GM19324 (cell line): ENCODE data around the gene DUSP28.

Experiments
- ATAC-seq: cut with Tn5 transposase; IDR thresholded peaks from one replicate; pipeline ENCODE4 v1.9.1; 2021; ENCODE audit warnings: mild to moderate bottlenecking, moderate library complexity; ENCODE audit not compliant: unreplicated experiment, low FRiP score

Gene DUSP28

DNA sequence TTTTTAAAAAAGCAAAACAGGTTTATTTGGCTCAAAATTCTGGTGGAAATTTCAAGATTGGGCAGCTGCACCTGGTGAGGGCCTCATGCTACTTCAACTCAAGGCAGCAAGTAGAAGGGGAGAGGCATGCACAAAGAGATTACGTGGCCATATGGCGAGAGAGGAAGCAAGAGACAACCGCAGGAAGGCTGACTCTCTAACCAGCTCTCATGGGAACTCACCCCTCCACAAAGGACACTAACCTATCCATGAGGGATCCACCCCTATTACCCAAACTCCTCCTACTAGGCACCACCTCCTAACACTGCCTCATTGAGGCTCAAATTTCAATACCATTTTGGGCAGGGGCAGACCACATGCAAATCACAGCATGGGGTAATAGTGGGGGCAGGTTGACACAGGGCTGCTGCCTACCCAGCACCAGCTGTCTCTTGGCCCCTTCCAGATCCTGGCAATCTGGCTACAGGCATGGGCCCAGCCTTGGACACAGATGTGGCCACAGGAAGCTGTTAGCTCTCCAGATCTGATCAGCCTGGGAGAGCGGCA lies 24.4 kb downstream of the DUSP28 start:
- ATAC-seq: peak; percentile 43

- ATAC-seq: no peak
Measured at GRCh38 chr2:240585101-240585500, 24.9 kb downstream of the DUSP28 start.

DNA sequence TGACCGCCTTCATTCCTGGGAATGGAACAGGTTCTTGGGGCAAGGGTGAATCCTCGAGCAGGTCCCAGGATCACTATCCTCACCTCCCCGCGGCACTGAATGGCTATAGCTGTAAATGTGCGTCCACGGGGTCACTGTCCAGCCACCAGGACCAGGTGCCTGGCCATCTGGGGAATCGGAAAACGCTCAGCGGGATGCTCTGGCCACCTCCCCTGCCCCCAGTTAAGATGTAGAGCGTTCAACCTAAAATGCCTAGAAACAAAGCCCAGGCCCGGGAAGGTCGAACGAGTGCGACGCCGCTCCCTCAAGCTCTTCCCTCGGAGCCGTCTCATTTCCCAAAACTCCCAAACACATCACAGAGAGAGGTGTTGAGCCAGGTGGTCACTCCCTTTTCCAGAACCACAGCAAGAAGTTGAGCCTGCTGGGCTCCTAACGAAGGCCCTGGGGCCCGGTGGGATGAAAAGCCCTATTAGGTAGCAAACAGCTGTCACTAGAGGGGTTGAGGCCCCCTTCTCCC lies 25.6 kb downstream of the DUSP28 start:
- no peak for ATAC-seq

- ATAC-seq: peak; percentile 77
Measured at GRCh38 chr2:240586198-240586918, 26.2 kb downstream of the DUSP28 start, which contains the start of gene CAPN10. TSS of gene CAPN10 (plus strand) at chr2:240586734. CDS start at chr2:240586912, 178 bp downstream.

DNA sequence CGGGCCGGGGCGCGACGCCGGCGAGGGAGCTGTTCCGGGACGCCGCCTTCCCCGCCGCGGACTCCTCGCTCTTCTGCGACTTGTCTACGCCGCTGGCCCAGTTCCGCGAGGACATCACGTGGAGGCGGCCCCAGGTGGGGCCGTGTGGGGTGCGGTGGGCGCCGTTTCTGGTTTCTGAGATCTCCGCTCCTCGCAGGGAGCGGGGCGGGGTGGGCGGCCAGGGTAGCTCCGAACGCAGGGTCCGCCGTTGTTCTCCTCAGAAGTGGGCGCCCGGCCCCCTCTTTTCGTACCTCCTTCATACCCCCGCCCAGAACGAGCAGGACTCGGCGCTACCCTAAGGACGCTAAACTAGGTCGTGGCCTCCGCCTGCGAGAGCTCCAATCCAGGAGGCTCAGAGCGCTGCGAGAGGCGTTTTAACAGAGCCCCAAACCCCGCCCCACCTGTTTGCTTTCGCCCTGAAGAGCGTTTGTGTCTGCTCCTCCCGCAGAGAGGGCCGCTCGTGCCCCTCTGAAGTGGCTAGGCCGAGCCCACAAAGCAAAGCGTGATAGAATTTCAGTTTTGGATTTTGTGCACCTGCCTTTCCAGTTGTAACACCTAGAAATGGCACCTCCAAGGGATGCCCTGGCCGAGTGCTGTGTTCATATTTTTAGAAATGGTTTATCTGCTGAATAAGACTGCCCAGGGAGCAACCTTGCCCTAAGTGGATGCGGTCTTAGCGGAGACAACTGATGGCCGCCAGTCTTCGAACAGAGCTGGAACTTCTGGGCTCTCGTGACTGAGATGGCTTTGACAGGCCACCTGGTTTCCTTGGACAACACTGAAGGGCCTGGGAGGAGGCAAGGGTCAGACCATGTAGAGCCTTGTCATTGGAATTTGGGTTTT lies 27.0 kb downstream of the DUSP28 start:
- peak; percentile 15 for ATAC-seq

- no peak for ATAC-seq
Measured at GRCh38 chr2:240588006-240588655, 28.0 kb downstream of the DUSP28 start.

DNA sequence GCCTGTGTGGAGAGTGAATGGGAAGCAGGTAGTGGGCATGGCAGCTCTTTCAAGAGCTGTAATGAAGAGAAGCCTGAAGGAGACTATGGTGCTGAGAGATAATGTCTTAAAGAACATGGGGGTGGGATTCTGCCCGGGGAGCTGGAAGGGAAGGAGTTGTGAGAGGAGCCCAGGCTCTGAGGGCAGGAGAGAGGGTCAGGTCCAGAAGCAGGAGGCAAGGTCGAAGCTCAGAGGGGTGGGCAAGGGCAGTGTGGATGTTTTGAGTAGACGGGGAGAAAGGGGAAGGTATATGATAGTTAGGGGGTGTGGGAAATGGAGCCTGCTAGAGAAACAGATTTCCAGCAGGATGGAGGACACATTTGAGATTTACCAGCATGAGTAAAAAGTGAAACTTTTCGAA lies 28.5 kb downstream of the DUSP28 start:
- no peak for ATAC-seq

GRCh38 chr2:240589375-240589774 lies 29.2 kb downstream of the DUSP28 start:
- ATAC-seq: no peak

- no peak for ATAC-seq
Measured at GRCh38 chr2:240589850-240590525, 29.8 kb downstream of the DUSP28 start.

DNA sequence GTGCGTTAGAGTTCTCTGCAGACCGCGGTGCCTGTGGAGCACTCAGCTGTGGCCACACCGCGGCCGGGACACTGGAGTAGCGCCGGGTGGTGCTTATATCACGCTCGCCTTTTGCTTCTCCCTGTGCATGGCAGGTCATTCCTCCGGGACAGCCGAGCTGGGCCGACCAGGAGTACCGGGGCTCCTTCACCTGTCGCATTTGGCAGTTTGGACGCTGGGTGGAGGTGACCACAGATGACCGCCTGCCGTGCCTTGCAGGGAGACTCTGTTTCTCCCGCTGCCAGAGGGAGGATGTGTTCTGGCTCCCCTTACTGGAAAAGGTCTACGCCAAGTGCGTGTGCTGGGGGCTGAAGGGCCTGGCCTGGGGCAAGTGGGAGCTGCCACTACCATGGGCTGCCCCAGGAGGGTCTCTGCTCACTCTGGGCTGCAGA lies 30.5 kb downstream of the DUSP28 start:
- no peak for ATAC-seq

DNA sequence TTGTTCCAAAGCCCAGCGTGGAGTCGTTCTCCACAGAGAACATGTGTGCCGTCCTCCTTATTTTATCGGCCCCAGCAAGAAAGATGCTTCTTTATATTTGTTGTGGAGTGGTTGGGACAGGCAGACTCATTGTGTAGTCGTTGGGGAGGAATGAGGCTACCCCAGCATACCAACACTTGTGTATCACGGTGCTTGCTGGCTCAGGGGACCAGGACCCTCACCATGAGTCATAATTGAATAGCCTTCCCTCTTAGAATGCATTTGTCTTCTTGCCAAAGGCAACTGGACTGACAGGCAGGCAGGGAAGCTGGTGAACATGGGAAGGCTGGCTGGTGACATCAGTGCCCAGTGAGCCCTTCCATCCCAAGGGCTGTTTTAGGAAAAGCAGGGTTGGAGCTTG lies 31.1 kb downstream of the DUSP28 start:
- ATAC-seq: no peak

GRCh38 chr2:240591784-240592183 lies 31.6 kb downstream of the DUSP28 start:
- ATAC-seq: no peak

- ATAC-seq: no peak
Measured at GRCh38 chr2:240593026-240593702, 33.0 kb downstream of the DUSP28 start.

- ATAC-seq: no peak
Measured at GRCh38 chr2:240593703-240594451, 33.7 kb downstream of the DUSP28 start.

DNA sequence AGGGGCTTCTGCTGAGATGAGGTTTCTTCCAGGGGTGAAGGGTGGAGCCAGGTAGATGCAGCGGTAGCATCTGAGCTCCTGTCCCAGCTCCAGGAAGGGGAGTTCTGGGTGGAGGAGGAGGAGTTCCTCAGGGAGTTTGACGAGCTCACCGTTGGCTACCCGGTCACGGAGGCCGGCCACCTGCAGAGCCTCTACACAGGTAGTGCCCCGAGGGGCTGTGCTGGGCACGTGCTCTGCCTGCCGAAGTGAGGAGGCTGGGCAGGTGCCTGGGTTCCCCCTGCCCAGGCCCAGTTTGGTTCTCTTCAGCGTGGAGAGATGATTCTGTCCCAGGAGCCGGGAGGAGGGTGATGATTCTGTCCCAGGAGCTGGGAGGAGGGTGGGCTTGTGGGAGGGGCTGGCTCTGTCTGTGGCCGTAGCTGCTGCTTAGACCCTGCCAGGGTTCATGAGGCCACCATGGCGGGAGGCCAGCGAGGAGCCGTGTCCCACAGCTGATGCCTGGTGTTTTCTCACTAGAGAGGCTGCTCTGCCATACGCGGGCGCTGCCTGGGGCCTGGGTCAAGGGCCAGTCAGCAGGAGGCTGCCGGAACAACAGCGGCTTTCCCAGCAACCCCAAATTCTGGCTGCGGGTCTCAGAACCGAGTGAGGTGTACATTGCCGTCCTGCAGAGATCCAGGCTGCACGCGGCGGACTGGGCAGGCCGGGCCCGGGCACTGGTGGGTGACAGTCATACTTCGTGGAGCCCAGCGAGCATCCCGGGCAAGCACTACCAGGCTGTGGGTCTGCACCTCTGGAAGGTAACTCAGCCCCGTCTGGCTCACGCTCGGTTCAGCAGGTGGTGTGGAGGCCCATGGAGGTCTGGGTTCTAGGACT lies 34.6 kb downstream of the DUSP28 start:
- no peak for ATAC-seq

GRCh38 chr2:240595381-240596079 lies 35.4 kb downstream of the DUSP28 start:
- ATAC-seq: no peak

- no peak for ATAC-seq
Measured at GRCh38 chr2:240596080-240596460, 35.9 kb downstream of the DUSP28 start.
